WTC11 (cell line): Measurements from ENCODE around the gene ADAD2. TPM values are rescaled to one million over a fixed set of nuclear protein-coding genes. Genes with fewer than 3 reads are reported as not detected.

Source experiments
- ATAC-seq: fragments of 200-7000 bp; cut with Tn5 transposase; 2 replicates; pipeline ENCODE4 v1.10.0; 2021; ENCODE audit warnings: mild to moderate bottlenecking, moderate library complexity
- CTCF ChIA-PET: fragments of 300-600 bp; sonication (Branson Sonifier 250); formaldehyde crosslinking; loops from one replicate; lab custom pipeline; 2021; ENCODE audit warnings: antibody characterized with exemption; lab: Charles Lee
- POLR2A ChIA-PET: fragments of 350-600 bp; sonication (Branson Sonifier 250); formaldehyde crosslinking; loops from one replicate; lab custom pipeline; 2021; ENCODE audit warnings: antibody characterized with exemption; lab: Charles Lee
- DNase-seq: peaks from one replicate; pipeline ENCODE4 v3.0.0; 2021; ENCODE audit warnings: low spot score
- H3K27ac Mint-ChIP-seq: 2 replicates; pipeline ENCODE4 v1.8.0; 2021; ENCODE audit warnings: mixed read lengths
- H3K27me3 Mint-ChIP-seq: 2 replicates; pipeline ENCODE4 v1.8.0; 2021; ENCODE audit warnings: low read depth, mild to moderate bottlenecking, moderate library complexity, mixed read lengths
- H3K36me3 Mint-ChIP-seq: 2 replicates; pipeline ENCODE4 v1.8.0; 2021; ENCODE audit warnings: mixed read lengths
- H3K4me1 Mint-ChIP-seq: 2 replicates; pipeline ENCODE4 v1.8.0; 2022; ENCODE audit warnings: mixed read lengths
- H3K4me3 Mint-ChIP-seq: 2 replicates; pipeline ENCODE4 v1.8.0; 2021; ENCODE audit warnings: mild to moderate bottlenecking, moderate library complexity, mixed read lengths
- H3K9me3 Mint-ChIP-seq: 2 replicates; pipeline ENCODE4 v1.8.0; 2021; ENCODE audit warnings: mixed read lengths
- ATF3 ChIP-seq: sonication (generic); formaldehyde crosslinking; conservative IDR thresholded peaks from 2 replicates; pipeline ENCODE4 v1.8.1; 2022; ENCODE audit warnings: mild to moderate bottlenecking, missing genetic modification reagents
- E2F5 ChIP-seq: sonication (generic); formaldehyde crosslinking; IDR thresholded peaks from 2 replicates; pipeline ENCODE4 v1.8.1; 2022; ENCODE audit warnings: mild to moderate bottlenecking, moderate library complexity, missing genetic modification reagents
- ELF4 ChIP-seq: sonication (generic); formaldehyde crosslinking; IDR thresholded peaks from 2 replicates; pipeline ENCODE4 v1.8.1; 2022; ENCODE audit warnings: low read depth, mild to moderate bottlenecking, moderate library complexity, missing genetic modification reagents
- ETV6 ChIP-seq: sonication (generic); formaldehyde crosslinking; IDR thresholded peaks from 2 replicates; pipeline ENCODE4 v1.8.1; 2022; ENCODE audit warnings: mild to moderate bottlenecking, missing genetic modification reagents
- FOXP4 ChIP-seq: sonication (generic); formaldehyde crosslinking; IDR thresholded peaks from 2 replicates; pipeline ENCODE4 v1.8.0; 2022; ENCODE audit warnings: mild to moderate bottlenecking, missing genetic modification reagents
- HMGXB4 ChIP-seq: sonication (generic); formaldehyde crosslinking; IDR thresholded peaks from 2 replicates; pipeline ENCODE4 v1.8.1; 2023; ENCODE audit warnings: mild to moderate bottlenecking, moderate library complexity, missing genetic modification reagents
- JUN ChIP-seq: sonication (generic); formaldehyde crosslinking; IDR thresholded peaks from 2 replicates; pipeline ENCODE4 v1.8.0; 2023; ENCODE audit warnings: mild to moderate bottlenecking, missing genetic modification reagents
- MLX ChIP-seq: sonication (generic); formaldehyde crosslinking; IDR thresholded peaks from 2 replicates; pipeline ENCODE4 v1.8.1; 2023; ENCODE audit warnings: mild to moderate bottlenecking, missing genetic modification reagents, moderate library complexity
- NFYB ChIP-seq: sonication (generic); formaldehyde crosslinking; conservative IDR thresholded peaks from 2 replicates; pipeline ENCODE4 v1.8.0; 2022; ENCODE audit warnings: low read depth, missing genetic modification reagents
- STAT6 ChIP-seq: sonication (generic); formaldehyde crosslinking; conservative IDR thresholded peaks from 2 replicates; pipeline ENCODE4 v1.8.1; 2023; ENCODE audit warnings: mild to moderate bottlenecking, low read depth, missing genetic modification reagents, moderate library complexity
- TEAD4 ChIP-seq: sonication (generic); formaldehyde crosslinking; IDR thresholded peaks from 2 replicates; pipeline ENCODE4 v1.8.0; 2022; ENCODE audit warnings: mild to moderate bottlenecking, missing genetic modification reagents
- ZMAT4 ChIP-seq: fragments of 250-450 bp; sonication (Bioruptor Pico); IDR thresholded peaks from 2 replicates; pipeline ENCODE4 v1.9.0; 2021; ENCODE audit warnings: mild to moderate bottlenecking
- ZNF121 ChIP-seq: sonication (generic); formaldehyde crosslinking; IDR thresholded peaks from 2 replicates; pipeline ENCODE4 v1.8.0; 2023; ENCODE audit warnings: missing genetic modification reagents
- ZNF425 ChIP-seq: fragments of 250-450 bp; sonication (Bioruptor Pico); conservative IDR thresholded peaks from 2 replicates; pipeline ENCODE4 v1.9.0; 2021; ENCODE audit warnings: mild to moderate bottlenecking
- total RNA-seq: library from RNA; stranded (reverse); gene quantifications from 3 replicates; pipeline ENCODE4 v1.2.3, GENCODE V29; 2021

The ADAD2 gene
- total RNA-seq, 1 experiment from 2014 or later, result 1.6 TPM

GRCh38 chr16:84178146-84178765, 12.7 kb upstream of the ADAD2 start:
- Mint-ChIP-seq H3K4me3 (no peak overlapping the region), H3K27ac (no peak overlapping the region), H3K9me3 (no peaks in the 10 kb centered on the region), H3K4me1 (no peaks in the 10 kb centered on the region), H3K27me3 (no peaks in the 10 kb centered on the region), H3K36me3 (peaks cover 20% of the 10 kb centered on the region; the same call in 1 of the 2 replicates)
- ChIA-PET CTCF (interaction anchor here (1.0 to 4.5 kb wide), 2 partner anchors 9 to 11 kb away, joined by 3 to 51 read pairs; partner anchors contain the start of gene TAF1C), POLR2A (no interaction called here)
- DNase-seq, result no peak
- TF ChIP-seq NFYB (CRISPR knock-in tag) (no peak), FOXP4 (CRISPR knock-in tag) (no peak), JUN (no peak), ELF4 (no peak), ZMAT4 (CRISPR knock-in tag) (no peak), STAT6 (no peak), ETV6 (no peak), ZNF425 (CRISPR knock-in tag) (no peak), ATF3 (CRISPR knock-in tag) (no peak), TEAD4 (CRISPR knock-in tag) (no peak), MLX (CRISPR knock-in tag) (no peak), ZNF121 (CRISPR knock-in tag) (no peak), E2F5 (no peak), HMGXB4 (CRISPR knock-in tag) (no peak)
- ATAC-seq, result no peak
